Testis (tissue), 3 donors: ENCODE results near the gene ATG4A. TPM values are rescaled to one million over a fixed set of nuclear protein-coding genes. Genes with fewer than 3 reads are reported as not detected.

ENCODE experiments used
- DNase-seq: peaks from one replicate; pipeline ENCODE4 v3.0.0-alpha.2; 2019
- H3K27ac ChIP-seq, 2 donors: fragments of 200-600 bp; sonication (generic); one replicate each; pipeline ENCODE4 v1.5.1; 2019
- H3K27me3 ChIP-seq: fragments of 200-600 bp; sonication (generic); one replicate; pipeline ENCODE4 v1.5.1; 2019
- H3K36me3 ChIP-seq: fragments of 200-600 bp; sonication (generic); one replicate; pipeline ENCODE4 v1.5.1; 2017; ENCODE audit warnings: low read depth; ENCODE audit errors: missing control alignments
- H3K4me1 ChIP-seq: fragments of 200-600 bp; sonication (generic); one replicate; pipeline ENCODE4 v1.5.1; 2019
- H3K4me3 ChIP-seq, 2 donors: fragments of 200-600 bp; sonication (generic); one replicate each; pipeline ENCODE4 v1.5.1; 2017 to 2019
- H3K9me3 ChIP-seq: fragments of 200-600 bp; sonication (generic); one replicate; pipeline ENCODE4 v1.5.1; 2017
- POLR2A ChIP-seq: fragments of 450-650 bp; IDR thresholded peaks from one replicate; pipeline ENCODE4 v1.6.1; 2017; ENCODE audit warnings: antibody characterized with exemption, mild to moderate bottlenecking, moderate library complexity
- WGBS, 2 donors: methylation state at CpG; one replicate each; pipeline ENCODE4 v1.1.5; 2018; 5-methylcytosine and 5-hydroxymethylcytosine counted together
- intact Hi-C: fragments of 100-400 bp; cut with DNase I; formaldehyde crosslinking; loops from one replicate; pipeline ENCODE4 v1.15.1; 2023; ENCODE audit warnings: low total_unique reads
- polyA plus RNA-seq: library from polyadenylated mRNA; stranded (reverse); fragments of 350-450 nt; fragmentation: Illumina TruSeq; extraction: RNeasy Lipid Tissue Mini Kit (QIAGEN cat#74804); gene quantifications from one replicate; pipeline ENCODE4 v1.2.3, GENCODE V29; 2014; ENCODE audit warnings: low read depth, low replicate concordance; ENCODE audit not compliant: insufficient read depth
- total RNA-seq, 2 donors: library from RNA; depleted of rRNA; stranded (reverse); fragments of >200 nt; gene quantifications; one replicate each; pipeline ENCODE4 v1.2.3, GENCODE V29; 2016
- TF ChIP-seq, protein P1 (sequence below), 3 experiments: fragments of 450-650 bp in 2 of 3; fragments of 200-600 bp in 1 of 3; sonication (generic) in 1 of 3; IDR thresholded peaks; one replicate each; pipeline ENCODE4 v1.5.1; 2016 to 2019; ENCODE audit warnings: antibody characterized with exemption in 3 of 3, mild to moderate bottlenecking in 2 of 3, moderate library complexity in 1 of 3

The ATG4A gene
- total and polyA plus RNA-seq, 3 donors from 2014 or later = 8.5 to 9.0 (median 8.8) TPM

DNA sequence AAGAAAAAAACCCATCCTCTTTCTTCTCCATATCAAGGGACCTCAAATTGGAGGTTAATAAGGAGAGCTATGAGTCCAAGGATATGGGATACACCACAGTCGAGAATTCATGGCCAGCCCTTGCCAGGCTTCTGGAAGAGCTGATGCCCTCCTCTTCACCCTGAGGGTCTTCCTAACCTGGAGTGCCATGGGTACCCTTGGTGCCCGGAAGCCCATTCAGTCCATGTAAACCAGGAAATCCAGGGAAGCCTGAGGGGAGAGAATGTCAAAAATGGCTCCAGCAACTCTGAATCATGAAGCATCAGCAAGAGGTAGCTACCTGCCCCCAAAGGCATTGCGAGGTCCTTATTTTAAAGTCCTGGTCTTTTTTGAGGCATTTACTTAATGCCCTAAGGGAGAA is 78.2 kb downstream of the ATG4A start:
- no peak overlapping the region for H3K27ac ChIP-seq
- no peak for DNase-seq
- intact Hi-C loops = no loop called here
- WGBS, 2 donors = 94 to 100% methylated on average over 1 to 3 of the region's 3 CpGs
- no peaks in the 10 kb centered on the region for H3K4me1 ChIP-seq
- no peak for TF ChIP-seq POLR2A
- TF ChIP-seq, protein P1, sequence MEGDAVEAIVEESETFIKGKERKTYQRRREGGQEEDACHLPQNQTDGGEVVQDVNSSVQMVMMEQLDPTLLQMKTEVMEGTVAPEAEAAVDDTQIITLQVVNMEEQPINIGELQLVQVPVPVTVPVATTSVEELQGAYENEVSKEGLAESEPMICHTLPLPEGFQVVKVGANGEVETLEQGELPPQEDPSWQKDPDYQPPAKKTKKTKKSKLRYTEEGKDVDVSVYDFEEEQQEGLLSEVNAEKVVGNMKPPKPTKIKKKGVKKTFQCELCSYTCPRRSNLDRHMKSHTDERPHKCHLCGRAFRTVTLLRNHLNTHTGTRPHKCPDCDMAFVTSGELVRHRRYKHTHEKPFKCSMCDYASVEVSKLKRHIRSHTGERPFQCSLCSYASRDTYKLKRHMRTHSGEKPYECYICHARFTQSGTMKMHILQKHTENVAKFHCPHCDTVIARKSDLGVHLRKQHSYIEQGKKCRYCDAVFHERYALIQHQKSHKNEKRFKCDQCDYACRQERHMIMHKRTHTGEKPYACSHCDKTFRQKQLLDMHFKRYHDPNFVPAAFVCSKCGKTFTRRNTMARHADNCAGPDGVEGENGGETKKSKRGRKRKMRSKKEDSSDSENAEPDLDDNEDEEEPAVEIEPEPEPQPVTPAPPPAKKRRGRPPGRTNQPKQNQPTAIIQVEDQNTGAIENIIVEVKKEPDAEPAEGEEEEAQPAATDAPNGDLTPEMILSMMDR (IDR thresholded peaks at IDR 0.05) = no peak
- no peaks in the 10 kb centered on the region for H3K36me3 ChIP-seq
- H3K4me3 ChIP-seq = no peak overlapping the region
- no peaks in the 10 kb centered on the region for H3K9me3 ChIP-seq
- no peaks in the 10 kb centered on the region for H3K27me3 ChIP-seq

DNA sequence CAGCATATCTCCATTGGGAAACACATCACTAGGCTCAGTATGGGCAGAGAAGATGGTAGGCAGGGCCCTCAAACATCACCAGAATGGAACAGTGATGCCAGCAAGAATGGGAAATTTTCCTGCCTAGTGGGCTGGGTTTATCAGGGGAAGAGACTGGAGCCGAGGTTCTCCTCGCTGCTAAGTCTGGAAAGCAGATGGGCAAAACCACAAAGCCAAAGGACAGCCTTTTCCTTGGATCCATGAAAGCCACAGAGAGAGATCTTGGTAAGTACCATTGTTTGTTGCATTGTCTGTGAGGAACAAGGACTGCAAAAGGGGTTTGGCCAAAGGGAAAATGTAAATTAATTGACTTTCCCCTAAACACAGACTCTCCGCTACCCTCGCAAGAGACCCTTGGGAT is 80.1 kb downstream of the ATG4A start:
- 93 to 100% methylated on average over 2 of the region's 4 CpGs for WGBS, 2 donors
- H3K27ac ChIP-seq = no peak overlapping the region
- no peaks in the 10 kb centered on the region for H3K9me3 ChIP-seq
- no peaks in the 10 kb centered on the region for H3K36me3 ChIP-seq
- no peaks in the 10 kb centered on the region for H3K4me1 ChIP-seq
- intact Hi-C loops = no loop called here
- DNase-seq = no peak
- no peaks in the 10 kb centered on the region for H3K27me3 ChIP-seq
- no peak for TF ChIP-seq POLR2A
- TF ChIP-seq, protein P1 (IDR thresholded peaks at IDR 0.05) = no peak
- H3K4me3 ChIP-seq = no peak overlapping the region

- WGBS, 2 donors = 52 to 87% methylated on average over 3 of the region's 3 CpGs
- no peak for DNase-seq
- H3K27ac ChIP-seq = no peak overlapping the region
- intact Hi-C loops = no loop called here
- H3K27me3 ChIP-seq = no peaks in the 10 kb centered on the region
- H3K9me3 ChIP-seq = no peaks in the 10 kb centered on the region
- no peaks in the 10 kb centered on the region for H3K4me1 ChIP-seq
- no peak for TF ChIP-seq POLR2A
- TF ChIP-seq, protein P1 (IDR thresholded peaks at IDR 0.05) = no peak
- no peak overlapping the region for H3K4me3 ChIP-seq
- no peaks in the 10 kb centered on the region for H3K36me3 ChIP-seq
These were observed 82.3 kb downstream of the ATG4A start for GRCh38 chrX:108173874-108174273.

- Histone ChIP-seq H3K27ac (no peak overlapping the region), H3K27me3 (no peaks in the 10 kb centered on the region), H3K9me3 (no peaks in the 10 kb centered on the region), H3K4me1 (no peaks in the 10 kb centered on the region), H3K4me3 (no peak overlapping the region), H3K36me3 (no peaks in the 10 kb centered on the region)
- intact Hi-C loops = no loop called here
- no peak for TF ChIP-seq POLR2A
- TF ChIP-seq, protein P1 (IDR thresholded peaks at IDR 0.05) = no peak
- 90 to 96% methylated on average over 6 to 8 of the region's 8 CpGs for WGBS, 2 donors
- no peak for DNase-seq
These were observed 86.0 kb downstream of the ATG4A start for GRCh38 chrX:108177351-108178142.

DNA sequence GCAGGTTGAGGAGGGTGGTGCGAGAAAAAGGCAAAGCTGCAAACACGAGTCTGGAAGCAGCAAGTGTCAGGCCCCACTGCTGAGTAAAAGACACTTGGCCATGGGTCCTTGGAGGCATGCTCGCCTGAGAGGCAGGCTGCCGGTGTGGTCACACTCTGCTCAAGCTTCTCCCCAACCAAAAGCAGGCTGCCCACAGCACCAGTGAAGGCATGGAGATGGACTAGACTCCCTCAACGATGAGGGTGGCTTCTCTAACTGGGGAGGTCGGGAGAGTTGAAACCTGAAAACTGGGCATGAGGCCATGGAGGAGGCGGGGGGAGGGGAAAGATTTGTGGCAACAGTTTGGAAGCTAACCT is 86.5 kb downstream of the ATG4A start:
- no peaks in the 10 kb centered on the region for H3K36me3 ChIP-seq
- no peak for DNase-seq
- no peak overlapping the region for H3K27ac ChIP-seq
- no peaks in the 10 kb centered on the region for H3K4me1 ChIP-seq
- TF ChIP-seq POLR2A = no peak
- TF ChIP-seq, protein P1 (IDR thresholded peaks at IDR 0.05) = no peak
- intact Hi-C loops = no loop called here
- no peaks in the 10 kb centered on the region for H3K9me3 ChIP-seq
- no peaks in the 10 kb centered on the region for H3K27me3 ChIP-seq
- 76 to 86% methylated on average over 7 of the region's 7 CpGs for WGBS, 2 donors
- no peak overlapping the region for H3K4me3 ChIP-seq
